Erythroblast (primary cell): ENCODE data around the gene SH2D7.

Experiments used
- DNase-seq, 2 experiments: peaks; one replicate each; lab custom pipeline; 2025; lab: John Stamatoyannopoulos, UW
- GATA1 ChIP-seq: IDR thresholded peaks from 2 replicates; pipeline ENCODE4 v1.6.1; 2011; ENCODE audit warnings: low read depth, mild to moderate bottlenecking, control low read depth, low read length, moderate library complexity
- POLR2A ChIP-seq: IDR thresholded peaks from 2 replicates; pipeline ENCODE4 v1.6.1; 2011; ENCODE audit warnings: mild to moderate bottlenecking, low read length

Gene SH2D7

GRCh38 chr15:78077053-78077870 lies 15.1 kb upstream of the SH2D7 start, which contains the start of gene TBC1D2B:
TBC1D2B (minus strand) TSS chr15:78077711; CDS start chr15:78077652, 59 bp downstream.
- no peak for TF ChIP-seq POLR2A
- TF ChIP-seq GATA1, result no peak
- DNase-seq, result peak; percentile 72 to 73

- TF ChIP-seq GATA1 (no peak), POLR2A (no peak)
- DNase-seq, result no peak
Observed at GRCh38 chr15:78077871-78078210, 14.5 kb upstream of the SH2D7 start.

- no peak for DNase-seq
- TF ChIP-seq POLR2A (no peak), GATA1 (no peak)
Observed at GRCh38 chr15:78079298-78080087, 12.9 kb upstream of the SH2D7 start.

- TF ChIP-seq POLR2A (no peak), GATA1 (no peak)
- no peak for DNase-seq
Observed at GRCh38 chr15:78080088-78080460, 12.3 kb upstream of the SH2D7 start.

- no peak for TF ChIP-seq GATA1
- no peak for TF ChIP-seq POLR2A
- no peak for DNase-seq
Observed at GRCh38 chr15:78082106-78082742, 10.1 kb upstream of the SH2D7 start.

GRCh38 chr15:78082743-78083110 lies 9.6 kb upstream of the SH2D7 start:
- no peak for DNase-seq
- no peak for TF ChIP-seq POLR2A
- TF ChIP-seq GATA1, result no peak

- no peak for DNase-seq
- no peak for TF ChIP-seq POLR2A
- TF ChIP-seq GATA1, result no peak
Observed at GRCh38 chr15:78083186-78083585, 9.2 kb upstream of the SH2D7 start.

GRCh38 chr15:78083687-78084448 lies 8.5 kb upstream of the SH2D7 start:
- no peak for TF ChIP-seq POLR2A
- TF ChIP-seq GATA1, result no peak
- DNase-seq, result no peak

GRCh38 chr15:78084449-78084750 lies 8.0 kb upstream of the SH2D7 start:
- no peak for DNase-seq
- TF ChIP-seq POLR2A (no peak), GATA1 (no peak)

- no peak for DNase-seq
- TF ChIP-seq GATA1 (no peak), POLR2A (no peak)
Observed at GRCh38 chr15:78085928-78086327, 6.4 kb upstream of the SH2D7 start.

GRCh38 chr15:78087951-78088772 lies 4.2 kb upstream of the SH2D7 start:
- TF ChIP-seq POLR2A, result no peak
- DNase-seq, result no peak

GRCh38 chr15:78088773-78089080 lies 3.6 kb upstream of the SH2D7 start:
- no peak for TF ChIP-seq GATA1
- no peak for TF ChIP-seq POLR2A
- no peak for DNase-seq
